HG03196 (cell line): Measurements from ENCODE around the gene CHST10.
A peak's percentile ranks its signal among the peaks of the same experiment; 100 is the strongest.
"Not testable (repeated sequence)": the region's sequence is repeated elsewhere in the genome, so short reads cannot be mapped to it uniquely, and the experiment has no call there.

ENCODE experiments used
- ATAC-seq: cut with Tn5 transposase; IDR thresholded peaks from one replicate; pipeline ENCODE4 v1.9.1; 2021; ENCODE audit not compliant: unreplicated experiment

The CHST10 gene, protein sequence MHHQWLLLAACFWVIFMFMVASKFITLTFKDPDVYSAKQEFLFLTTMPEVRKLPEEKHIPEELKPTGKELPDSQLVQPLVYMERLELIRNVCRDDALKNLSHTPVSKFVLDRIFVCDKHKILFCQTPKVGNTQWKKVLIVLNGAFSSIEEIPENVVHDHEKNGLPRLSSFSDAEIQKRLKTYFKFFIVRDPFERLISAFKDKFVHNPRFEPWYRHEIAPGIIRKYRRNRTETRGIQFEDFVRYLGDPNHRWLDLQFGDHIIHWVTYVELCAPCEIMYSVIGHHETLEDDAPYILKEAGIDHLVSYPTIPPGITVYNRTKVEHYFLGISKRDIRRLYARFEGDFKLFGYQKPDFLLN

DNA sequence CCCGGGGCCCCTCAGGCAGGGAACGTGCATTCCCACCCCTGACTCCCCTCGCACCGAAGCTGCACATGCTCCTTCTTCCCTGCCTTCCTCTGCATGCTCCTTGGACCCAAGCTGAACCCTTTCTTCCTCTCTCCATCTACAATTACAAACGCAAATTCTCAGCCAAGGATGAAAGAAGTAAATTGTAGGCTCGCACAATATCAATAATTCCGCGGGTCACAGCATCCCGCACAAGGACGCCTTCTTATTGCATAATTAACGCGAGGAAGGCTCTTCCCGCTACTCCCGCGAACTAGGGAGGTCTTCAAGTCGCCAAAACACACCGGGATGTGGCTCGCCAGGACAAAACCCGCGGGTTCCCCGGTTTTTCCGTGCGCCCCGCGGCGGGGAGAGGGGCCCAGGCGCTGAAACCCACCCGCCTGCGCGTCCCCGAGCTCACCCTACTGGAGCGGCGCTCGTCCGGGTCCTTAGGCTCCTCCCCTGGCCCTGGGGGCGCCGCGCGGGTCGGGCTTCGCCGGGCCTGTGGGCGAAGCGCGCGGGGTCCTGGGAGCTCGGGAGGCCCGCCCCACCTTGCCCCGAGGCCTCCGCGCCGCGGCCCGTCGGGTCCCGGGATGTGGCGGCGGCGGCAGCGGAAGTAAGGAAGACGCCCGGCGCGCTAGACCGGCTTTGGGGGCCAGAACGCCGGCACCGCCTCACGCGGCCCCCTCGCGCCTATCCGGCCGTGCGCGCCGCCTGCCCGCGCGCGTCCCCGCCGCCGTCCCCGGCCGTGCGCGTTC, at the start of gene CHST10:
TSS of gene CHST10 (minus strand) at position 734 of the 776 bp plus-strand sequence. CDS start 10,993 bp downstream, outside the sequence.
- peak; percentile 82 for ATAC-seq

DNA sequence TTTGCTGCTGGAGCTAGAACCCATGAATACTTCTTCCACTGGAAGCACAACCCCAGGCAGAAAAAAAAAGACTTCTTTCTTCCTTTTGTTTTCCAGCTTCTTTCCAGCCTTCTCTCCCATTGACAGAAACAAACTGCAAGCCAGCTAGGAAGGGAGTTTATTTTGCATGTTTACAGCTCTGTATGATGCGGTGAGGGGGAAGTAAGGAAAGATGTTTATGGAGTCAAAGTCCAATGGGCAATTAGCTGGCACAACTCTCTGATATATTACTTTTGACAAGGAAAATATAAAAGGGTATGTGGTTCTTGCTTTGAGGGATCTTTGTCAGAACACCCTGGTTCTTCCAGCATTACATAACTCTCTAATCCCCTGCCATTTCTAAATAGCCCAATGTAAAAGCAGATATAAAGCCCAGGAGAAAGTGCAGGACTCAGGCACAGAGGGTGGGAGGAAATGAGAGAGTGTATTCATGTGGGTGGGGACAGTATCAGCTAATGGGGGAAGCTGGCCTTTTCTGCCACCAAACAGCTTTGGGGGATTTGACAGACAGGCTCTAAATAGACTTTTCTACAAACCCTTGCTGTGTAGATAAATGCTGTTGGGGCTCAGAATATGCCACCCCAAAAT, 43.5 kb upstream of the CHST10 start:
- no peak for ATAC-seq

- ATAC-seq = not testable (repeated sequence)
These were observed 38.9 kb upstream of the CHST10 start for GRCh38 chr2:100456357-100456756.

DNA sequence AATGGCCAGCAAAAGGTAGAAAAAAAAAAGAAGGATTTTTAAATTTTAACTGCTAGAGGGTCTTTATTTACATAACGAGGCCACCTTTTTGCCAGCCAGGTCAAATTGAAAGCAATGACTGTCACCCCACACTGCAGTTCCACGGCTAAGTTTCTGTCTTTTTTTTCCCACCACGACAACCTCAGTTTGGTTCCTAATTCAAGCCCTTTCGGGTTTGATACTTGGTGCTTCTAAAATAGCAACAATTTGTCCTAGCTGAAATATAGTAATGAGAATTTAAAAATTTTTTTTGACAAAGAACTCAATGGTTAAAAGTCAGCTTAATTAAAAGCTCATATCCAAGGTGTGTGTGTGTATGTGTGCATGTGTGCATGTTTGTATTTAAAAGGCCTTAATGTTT, 36.4 kb upstream of the CHST10 start:
- ATAC-seq = no peak

DNA sequence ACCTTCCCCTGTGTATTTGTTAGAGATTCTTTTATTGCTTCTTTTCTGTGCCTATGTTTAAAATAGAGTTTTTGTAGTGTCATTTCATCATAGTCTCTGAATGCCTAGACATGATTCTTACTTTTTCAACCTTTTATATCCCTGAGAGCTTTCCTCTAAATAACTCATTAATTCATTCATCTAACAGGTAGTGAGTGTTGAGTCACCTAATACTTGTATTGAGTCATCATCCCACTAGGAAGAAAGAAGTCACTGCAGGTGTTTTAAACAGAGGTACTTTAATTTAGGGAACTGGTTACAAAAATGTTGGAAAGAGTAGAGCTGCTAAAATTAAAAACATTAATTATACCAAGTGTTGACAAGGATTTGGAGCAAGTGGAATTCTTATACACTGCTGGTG, 34.3 kb upstream of the CHST10 start:
- ATAC-seq = no peak

DNA sequence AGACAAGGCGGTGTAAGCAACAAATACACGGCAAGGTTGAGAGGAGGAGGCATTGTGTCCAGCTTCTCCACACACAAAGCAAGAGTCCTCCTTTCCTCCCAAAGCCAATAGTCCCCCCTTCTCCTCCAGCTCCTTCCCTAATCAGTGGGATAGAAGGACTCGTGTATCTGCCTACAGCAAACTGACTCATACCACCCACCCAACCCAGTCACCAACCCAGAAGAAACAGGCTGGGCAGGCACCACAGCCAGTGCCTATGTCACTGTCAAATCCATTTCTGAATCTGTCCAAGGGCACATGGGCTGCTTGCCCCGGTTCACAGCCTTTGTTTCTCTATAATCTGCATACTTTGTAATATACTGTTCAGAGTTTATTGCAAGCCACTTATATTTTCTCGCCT, 33.6 kb upstream of the CHST10 start:
- ATAC-seq = no peak

GRCh38 chr2:100446696-100447095, 29.2 kb upstream of the CHST10 start:
- no peak for ATAC-seq

DNA sequence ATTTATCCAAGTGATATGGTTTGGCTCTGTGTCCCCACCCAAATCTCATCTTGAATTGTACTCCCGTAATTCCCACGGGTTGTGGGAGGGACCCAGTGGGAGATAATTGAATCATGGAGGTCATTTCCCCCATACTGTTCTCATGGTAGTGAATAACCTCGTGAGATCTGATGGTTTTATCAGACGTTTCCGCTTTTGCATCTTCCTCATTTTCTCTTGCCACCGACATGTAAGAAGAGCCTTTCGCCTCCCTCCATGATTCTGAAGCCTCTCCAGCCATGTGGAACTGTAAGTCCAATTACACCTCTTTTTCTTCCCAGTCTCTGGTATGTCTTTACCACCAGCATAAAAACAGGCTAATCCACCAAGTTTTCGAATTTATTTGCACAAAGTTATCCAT, 20.3 kb upstream of the CHST10 start:
- no peak for ATAC-seq

DNA sequence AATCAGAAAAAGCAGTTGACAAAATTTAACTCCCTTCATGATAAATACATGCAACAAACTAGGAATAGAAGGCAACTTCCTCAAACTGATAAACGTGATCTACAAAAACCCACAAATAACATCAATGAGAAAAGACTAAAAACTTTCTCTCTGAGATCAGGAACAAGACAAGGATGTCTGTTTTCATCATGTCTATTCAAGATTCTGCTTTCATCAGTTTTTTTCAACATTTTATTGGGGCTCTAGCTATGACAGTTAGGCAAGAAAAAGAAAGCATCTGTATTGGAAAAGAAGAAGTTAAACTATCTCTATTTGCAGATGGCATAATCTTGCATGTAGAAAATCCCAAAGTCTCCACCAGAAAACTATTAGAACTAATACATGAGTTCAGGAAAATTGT, 12.3 kb upstream of the CHST10 start:
- no peak for ATAC-seq

DNA sequence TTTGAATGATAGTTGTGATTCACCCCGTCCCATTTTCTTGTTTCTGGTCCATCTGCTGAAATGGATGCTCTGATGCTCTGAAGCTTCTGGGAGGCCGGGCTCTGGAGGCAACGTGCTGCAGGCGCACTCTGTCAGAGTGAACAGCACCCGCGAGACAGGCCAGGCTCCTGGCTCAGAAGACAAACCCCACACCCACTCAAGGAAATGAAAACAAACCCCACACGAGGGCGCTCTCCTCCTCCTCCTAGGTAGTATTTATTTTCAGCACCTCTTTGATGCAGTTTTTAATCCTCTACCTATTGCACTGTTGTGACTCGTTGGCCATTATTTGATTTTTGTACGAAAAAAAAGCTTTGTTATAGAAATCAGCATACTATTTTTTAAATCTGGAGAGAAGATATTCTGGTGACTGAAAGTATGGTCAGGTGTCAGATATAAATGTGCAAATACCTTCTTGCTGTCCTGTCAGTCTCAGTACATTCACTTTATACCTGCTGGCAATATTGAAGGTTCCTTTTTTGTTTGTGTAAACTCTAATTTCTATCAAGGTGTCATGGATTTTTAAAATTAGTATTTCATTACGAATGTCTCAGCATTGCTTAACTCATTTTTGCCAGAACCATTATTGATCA, 10.3 kb upstream of the CHST10 start:
- ATAC-seq = no peak

DNA sequence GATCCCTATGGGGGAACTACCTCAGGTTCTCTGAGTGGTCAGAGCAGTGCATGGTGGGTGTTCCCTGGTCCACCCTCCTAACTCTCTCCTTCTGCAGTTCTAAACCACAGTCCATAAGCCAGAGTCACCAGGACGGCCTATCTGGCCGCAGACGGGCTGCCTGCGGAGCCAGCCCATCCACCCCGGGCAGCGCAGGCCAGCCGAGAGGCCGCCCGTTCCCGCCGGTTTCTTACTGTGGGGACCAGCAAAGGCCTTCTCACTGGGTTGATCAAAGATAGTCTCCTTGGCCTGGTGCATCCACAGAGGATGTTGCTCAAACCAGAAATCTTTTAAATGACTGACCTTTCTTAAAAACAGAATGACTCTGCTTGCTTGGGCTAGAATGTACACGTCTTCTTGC, 9.6 kb upstream of the CHST10 start:
- ATAC-seq = no peak

DNA sequence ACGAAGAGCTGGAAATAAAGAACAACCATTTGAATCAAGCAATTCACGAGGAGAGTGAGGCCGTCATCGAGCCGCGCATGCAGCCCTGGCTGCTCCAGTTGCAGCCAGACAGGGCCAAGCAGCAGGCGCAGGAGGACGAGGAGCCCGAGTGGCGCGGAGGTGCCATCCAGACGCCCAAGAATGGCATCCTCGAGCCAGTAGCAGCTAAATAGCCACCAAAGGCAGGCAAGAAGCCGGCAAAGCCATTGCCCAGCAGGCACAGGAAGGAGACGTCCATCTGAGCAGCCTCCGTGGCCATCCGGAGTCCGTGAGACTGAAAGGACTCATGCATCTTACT, 8.9 kb upstream of the CHST10 start:
- no peak for ATAC-seq

DNA sequence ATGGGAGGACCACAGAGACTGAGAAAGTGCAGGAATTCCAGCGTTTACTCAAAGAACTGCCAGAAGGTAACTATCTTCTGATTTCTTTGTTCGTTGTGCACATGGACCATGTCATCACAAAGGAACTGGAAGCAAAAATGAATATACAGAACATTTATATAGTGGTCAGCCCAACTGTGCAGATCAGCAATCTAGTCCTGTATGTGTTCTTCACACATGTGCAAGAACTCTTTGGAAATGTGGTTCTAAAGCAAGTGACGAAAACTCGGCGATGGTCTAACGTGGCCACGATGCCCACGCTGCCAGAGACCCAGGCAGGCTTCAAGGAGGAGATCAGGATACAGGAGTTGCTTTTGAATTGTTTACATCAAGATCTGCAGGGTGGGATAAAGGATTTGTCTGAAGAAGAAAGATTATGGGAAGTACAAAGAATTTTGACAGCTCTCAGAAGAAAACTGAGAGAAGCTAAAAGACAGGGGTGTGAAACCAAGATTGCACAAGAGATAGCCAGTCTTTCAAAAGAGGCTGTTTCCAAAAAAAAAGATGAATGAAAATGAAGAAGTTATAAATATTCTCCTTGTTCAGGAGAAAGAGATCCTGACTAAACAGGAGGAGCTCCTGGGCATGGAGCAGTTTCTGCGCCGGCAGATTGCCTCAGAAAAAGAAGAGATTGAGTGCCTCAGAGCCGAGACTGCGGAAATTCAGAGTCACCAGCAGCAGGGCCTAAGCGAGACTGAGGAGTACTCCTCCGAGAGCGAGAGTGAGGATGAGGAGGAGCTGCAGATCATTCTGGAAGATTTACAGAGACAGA, 8.3 kb upstream of the CHST10 start:
- no peak for ATAC-seq

- no peak for ATAC-seq
These were observed 7.6 kb upstream of the CHST10 start for GRCh38 chr2:100425107-100425506.

- ATAC-seq = no peak
These were observed 6.9 kb upstream of the CHST10 start for GRCh38 chr2:100424277-100424875.

- no peak for ATAC-seq
These were observed 6.2 kb upstream of the CHST10 start for GRCh38 chr2:100423631-100424030.

DNA sequence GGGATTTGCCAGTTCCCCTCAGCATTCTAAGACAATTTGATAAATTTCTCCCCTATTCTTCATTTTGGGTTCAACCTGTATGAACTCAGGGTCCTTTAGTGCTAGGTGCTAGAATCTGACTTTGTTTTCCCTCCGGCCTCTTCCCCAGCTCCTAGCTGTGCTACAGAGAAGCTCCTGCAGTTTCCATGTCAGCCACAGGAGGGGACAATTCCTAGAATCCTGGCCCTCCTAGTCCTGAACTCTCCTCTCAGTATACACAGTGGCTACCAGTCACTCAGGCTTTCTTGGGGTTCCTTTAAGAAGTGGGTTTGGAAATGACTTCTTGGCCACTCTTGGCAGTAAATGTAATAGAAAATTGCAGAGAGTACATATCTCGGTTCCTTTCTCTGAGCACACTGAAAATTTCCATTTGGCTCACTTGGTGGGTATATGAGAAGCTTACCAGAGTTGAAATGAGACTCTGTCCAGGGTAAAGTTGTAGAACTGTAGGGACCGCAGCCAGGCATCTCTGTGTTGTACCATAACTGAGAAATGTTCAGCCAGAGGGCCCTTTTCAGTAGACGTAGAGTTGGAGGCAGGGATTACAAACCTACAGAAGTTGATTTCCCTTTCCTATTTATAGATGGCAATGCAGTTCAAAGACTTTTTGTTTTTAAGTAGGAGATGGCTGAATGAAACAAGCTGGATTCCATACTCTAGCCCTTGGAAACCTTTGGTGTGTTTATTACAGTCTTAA, 5.0 kb upstream of the CHST10 start:
- no peak for ATAC-seq

- no peak for ATAC-seq
These were observed 2.4 kb upstream of the CHST10 start for GRCh38 chr2:100419915-100420314.

DNA sequence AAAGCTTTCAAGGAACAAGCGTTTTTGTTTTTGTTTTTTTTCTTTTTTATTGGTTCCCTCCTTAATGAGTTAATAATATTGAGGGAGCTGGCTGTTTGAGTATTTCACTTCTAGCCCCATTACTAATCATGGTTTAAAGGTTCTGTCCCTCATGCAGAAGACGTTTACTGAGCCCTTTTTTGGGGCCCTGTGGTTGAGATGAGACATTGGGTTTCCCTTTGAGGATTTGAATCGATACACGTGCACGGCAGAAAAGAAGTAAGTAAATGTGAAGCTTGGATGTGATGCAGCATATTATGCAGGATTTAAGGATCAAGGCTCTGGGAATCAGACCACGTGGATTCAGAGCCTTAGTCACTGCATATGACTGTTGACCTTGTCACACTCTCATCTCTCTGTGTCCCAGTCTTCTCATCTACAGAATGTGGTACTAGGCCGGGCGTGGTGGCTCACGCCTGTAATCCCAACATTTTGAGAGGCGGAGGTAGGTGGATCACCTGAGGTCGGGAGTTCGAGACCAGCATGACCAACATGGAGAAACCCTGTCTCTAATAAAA, 1.0 kb upstream of the CHST10 start:
- ATAC-seq = no peak
